Neural cell (in vitro differentiated cells): ENCODE measurements around the gene SIM1. TPM values are rescaled to one million over a fixed set of nuclear protein-coding genes. Genes with fewer than 3 reads are reported as not detected.

Source experiments
- H2AFZ ChIP-seq: fragments of 200-600, 300-800 bp; sonication (generic), shearing (Covaris generic); 2 replicates; pipeline ENCODE4 v1.6.0; 2014; ENCODE audit warnings: low read depth, mild to moderate bottlenecking, antibody characterized with exemption, low read length, moderate library complexity
- H3F3A ChIP-seq: fragments of 200-600 bp; shearing (Covaris generic); 2 replicates; pipeline ENCODE4 v1.6.1; 2016; ENCODE audit warnings: mild to moderate bottlenecking, moderate library complexity, mixed read lengths, antibody characterized with exemption, low read length; ENCODE audit not compliant: insufficient read depth, poor library complexity, severe bottlenecking
- H3K27ac ChIP-seq: fragments of 200-600, 300-800 bp; sonication (generic), shearing (Covaris generic); 2 replicates; pipeline ENCODE4 v1.5.1; 2014; ENCODE audit warnings: mild to moderate bottlenecking, low read length, moderate library complexity
- H3K27me3 ChIP-seq: fragments of 300-800, 200-600 bp; sonication (generic), shearing (Covaris generic); 2 replicates; pipeline ENCODE4 v1.6.0; 2014; ENCODE audit warnings: mild to moderate bottlenecking, low read depth, low read length, moderate library complexity; ENCODE audit not compliant: insufficient read depth
- H3K36me3 ChIP-seq: fragments of 300-800, 200-600 bp; sonication (generic), shearing (Covaris generic); 2 replicates; pipeline ENCODE4 v1.5.1; 2014; ENCODE audit warnings: mild to moderate bottlenecking, antibody characterized with exemption, low read length, moderate library complexity; ENCODE audit not compliant: insufficient read depth
- H3K4me2 ChIP-seq: fragments of 300-800, 200-600 bp; sonication (generic), shearing (Covaris generic); 2 replicates; pipeline ENCODE4 v1.6.0; 2014; ENCODE audit warnings: mild to moderate bottlenecking, low read length
- H3K4me3 ChIP-seq: fragments of 300-800, 200-600 bp; sonication (generic), shearing (Covaris generic); 2 replicates; pipeline ENCODE4 v1.5.1; 2014; ENCODE audit warnings: mild to moderate bottlenecking, low read length, moderate library complexity
- H3K79me2 ChIP-seq: fragments of 200-600 bp; shearing (Covaris generic); replicated peaks from 2 replicates; pipeline ENCODE4 v1.6.0; 2014; ENCODE audit warnings: mild to moderate bottlenecking, low read length, moderate library complexity; ENCODE audit not compliant: insufficient read depth
- H3K9ac ChIP-seq: fragments of 300-800, 200-600 bp; sonication (generic), shearing (Covaris generic); 2 replicates; pipeline ENCODE4 v1.6.1; 2016; ENCODE audit warnings: mild to moderate bottlenecking, low read length, mixed read lengths
- H3K9me2 ChIP-seq: fragments of 200-600 bp; shearing (Covaris generic); 2 replicates; pipeline ENCODE4 v1.6.1; 2016; ENCODE audit warnings: mild to moderate bottlenecking, low read length, mixed read lengths; ENCODE audit not compliant: insufficient read depth
- H3K9me3 ChIP-seq: fragments of 200-600, 300-800 bp; sonication (generic), shearing (Covaris generic); 2 replicates; pipeline ENCODE4 v1.6.1; 2016; ENCODE audit warnings: mild to moderate bottlenecking, mixed run types, low read length, moderate library complexity, mixed read lengths
- H4K20me1 ChIP-seq: fragments of 200-600 bp; shearing (Covaris generic); 2 replicates; pipeline ENCODE4 v1.6.1; 2016; ENCODE audit warnings: mild to moderate bottlenecking, mixed run types; ENCODE audit not compliant: insufficient read depth
- CTCF ChIP-seq: fragments of 450-650 bp; IDR thresholded peaks from 2 replicates; pipeline ENCODE4 v1.5.1; 2014; ENCODE audit warnings: antibody characterized with exemption, mild to moderate bottlenecking, moderate library complexity; ENCODE audit not compliant: poor library complexity, severe bottlenecking
- EP300 ChIP-seq: fragments of 450-650 bp; conservative IDR thresholded peaks from 2 replicates; pipeline ENCODE4 v1.6.1; 2014; ENCODE audit warnings: antibody characterized with exemption, mild to moderate bottlenecking, moderate library complexity; ENCODE audit not compliant: poor library complexity, severe bottlenecking
- EZH2 ChIP-seq: fragments of 200-600, 300-800 bp; shearing (Covaris generic), sonication (generic); IDR thresholded peaks from 2 replicates; pipeline ENCODE4 v1.6.1; 2014; ENCODE audit warnings: antibody characterized with exemption, low read length, borderline replicate concordance, mild to moderate bottlenecking; ENCODE audit not compliant: insufficient read depth, poor library complexity, severe bottlenecking
- MXI1 ChIP-seq: fragments of 450-650 bp; conservative IDR thresholded peaks from 2 replicates; pipeline ENCODE4 v1.6.1; 2014; ENCODE audit warnings: antibody characterized with exemption, mild to moderate bottlenecking; ENCODE audit not compliant: poor library complexity, severe bottlenecking
- POLR2AphosphoS5 ChIP-seq: IDR thresholded peaks from 2 replicates; pipeline ENCODE4 v1.6.1; 2012
- RAD21 ChIP-seq: fragments of 450-650 bp; conservative IDR thresholded peaks from 2 replicates; pipeline ENCODE4 v1.6.1; 2014; ENCODE audit warnings: antibody characterized with exemption, mild to moderate bottlenecking, moderate library complexity
- REST ChIP-seq: IDR thresholded peaks from 2 replicates; pipeline ENCODE4 v1.6.1; 2012; ENCODE audit warnings: borderline replicate concordance
- SMC3 ChIP-seq: fragments of 450-650 bp; conservative IDR thresholded peaks from 2 replicates; pipeline ENCODE4 v1.6.1; 2014; ENCODE audit warnings: antibody characterized with exemption, mild to moderate bottlenecking, moderate library complexity; ENCODE audit not compliant: poor library complexity
- TAF1 ChIP-seq: IDR thresholded peaks from 2 replicates; pipeline ENCODE4 v1.6.1; 2012; ENCODE audit warnings: low read depth
- polyA plus RNA-seq: library from polyadenylated mRNA; depleted of rRNA; stranded (reverse); fragments of >200 nt; gene quantifications from 2 replicates; pipeline ENCODE4 v1.2.3, GENCODE V29; 2014

Gene SIM1
- polyA plus RNA-seq, 1 donor from 2014 or later: not detected

GRCh38 chr6:100426744-100427338 lies 37.9 kb downstream of the SIM1 start:
- H3K27ac ChIP-seq: no peak overlapping the region
- no peak overlapping the region for H2AFZ ChIP-seq
- no peaks in the 10 kb centered on the region for H3K9me3 ChIP-seq
- no peaks in the 10 kb centered on the region for H4K20me1 ChIP-seq
- no peak overlapping the region for H3K9ac ChIP-seq
- no peaks in the 10 kb centered on the region for H3K9me2 ChIP-seq
- no peaks in the 10 kb centered on the region for H3K27me3 ChIP-seq
- no peaks in the 10 kb centered on the region for H3K79me2 ChIP-seq
- no peak overlapping the region for H3K4me3 ChIP-seq
- H3K36me3 ChIP-seq: no peaks in the 10 kb centered on the region
- no peak overlapping the region for H3K4me2 ChIP-seq
- no peaks in the 10 kb centered on the region for H3F3A ChIP-seq
- TF ChIP-seq RAD21 (no peak), SMC3 (no peak), TAF1 (no peak), POLR2AphosphoS5 (no peak), MXI1 (no peak), CTCF (no peak), EP300 (no peak), EZH2 (no peak), REST (no peak)

GRCh38 chr6:100426241-100426640 lies 38.5 kb downstream of the SIM1 start:
- TF ChIP-seq RAD21: no peak
- no peak for TF ChIP-seq EP300
- TF ChIP-seq CTCF: no peak
- TF ChIP-seq POLR2AphosphoS5: no peak
- TF ChIP-seq REST: no peak
- Histone ChIP-seq H3K9ac (no peak overlapping the region), H3K27me3 (no peaks in the 10 kb centered on the region), H3K4me2 (no peak overlapping the region), H3K27ac (no peak overlapping the region), H3K79me2 (no peaks in the 10 kb centered on the region), H3K4me3 (no peak overlapping the region), H3K9me2 (no peaks in the 10 kb centered on the region), H3F3A (no peaks in the 10 kb centered on the region), H3K36me3 (no peaks in the 10 kb centered on the region), H3K9me3 (no peaks in the 10 kb centered on the region), H2AFZ (no peak overlapping the region), H4K20me1 (no peaks in the 10 kb centered on the region)
